HepG2 (cell line): ENCODE results near the gene CDCP1. TPM values are rescaled to one million over a fixed set of nuclear protein-coding genes. Genes with fewer than 3 reads are reported as not detected.

Experiments used
- ATAC-seq: fragments of 200-7000 bp; cut with Tn5 transposase; 3 replicates; pipeline ENCODE4 v1.9.1; 2020; ENCODE audit warnings: mild to moderate bottlenecking, moderate library complexity
- BruUV-seq: library from RNA; stranded (reverse); fragments of 400-500 nt; replicated peaks from 2 replicates; lab custom pipeline; 2021; lab: Mats Ljungman, UMichigan
- CTCF ChIA-PET: fragments of 300-600 bp; formaldehyde crosslinking; extraction: SDS; loops from one replicate; lab custom pipeline; 2021; ENCODE audit warnings: low total read pairs, inconsistent platforms, low intra/inter-chr PET ratio; lab: Yijun Ruan, JAX
- POLR2A ChIA-PET: fragments of 350-600 bp; sonication (Branson Sonifier 250); formaldehyde crosslinking; loops from one replicate; lab custom pipeline; 2020; ENCODE audit warnings: antibody characterized with exemption, inconsistent platforms; lab: Yijun Ruan, JAX
- DNase-seq: peaks from one replicate; pipeline ENCODE4 v3.0.0-alpha.2; 2015; ENCODE audit warnings: low spot score
- FAIRE-seq: peaks from 3 replicates; lab custom pipeline; 2011; peaks lifted over from hg19 to GRCh38; lab: Jason Lieb, UNC
- H2AFZ ChIP-seq: one replicate; pipeline ENCODE4 v1.6.1; 2011; ENCODE audit warnings: low read length, inconsistent platforms
- H3K27ac ChIP-seq: fragments of 300-600 bp; 3 replicates; pipeline ENCODE4 v1.8.0; 2011; ENCODE audit warnings: mixed run types, mild to moderate bottlenecking, mixed read lengths, low read length, inconsistent platforms; ENCODE audit not compliant: insufficient read depth; ENCODE audit errors: extremely low read length
- H3K27me3 ChIP-seq, 2 experiments: fragments of 200-600 bp in 1 of 2; 2 replicates in 1 of 2; 3 replicates in 1 of 2; pipeline versions ENCODE4 v1.6.0 to v1.8.0; 2011; ENCODE audit warnings: low read length in 2 of 2, mild to moderate bottlenecking in 2 of 2, moderate library complexity in 2 of 2, inconsistent platforms in 1 of 2; ENCODE audit not compliant: insufficient read depth in 2 of 2, control insufficient read depth in 1 of 2
- H3K36me3 ChIP-seq, 2 experiments: fragments of 200-600 bp in 1 of 2; replicated peaks in 1 of 2; 2 replicates in 1 of 2; 3 replicates in 1 of 2; pipeline versions ENCODE4 v1.5.1 to v1.8.0; 2011; ENCODE audit warnings: low read length in 2 of 2, inconsistent platforms in 1 of 2; ENCODE audit not compliant: insufficient read depth in 2 of 2, control insufficient read depth in 1 of 2
- H3K4me1 ChIP-seq: 2 replicates; pipeline ENCODE4 v1.5.1; 2012; ENCODE audit warnings: low read length, inconsistent platforms; ENCODE audit not compliant: insufficient read depth
- H3K4me2 ChIP-seq: 2 replicates; pipeline ENCODE4 v1.6.0; 2011; ENCODE audit warnings: low read depth, low read length, inconsistent platforms
- H3K4me3 ChIP-seq, 3 experiments: fragments of 200-600 bp in 1 of 3; sonication (generic), shearing (Covaris generic) in 1 of 3; replicated peaks in 1 of 3; 2 replicates each; pipeline ENCODE4 v1.5.1; 2011 to 2016; ENCODE audit warnings: low read length in 3 of 3, inconsistent platforms in 2 of 3, low read depth in 2 of 3, mild to moderate bottlenecking in 2 of 3, control low read depth in 1 of 3, mixed read lengths in 1 of 3; ENCODE audit not compliant: insufficient read depth in 1 of 3
- H3K79me2 ChIP-seq: one replicate; pipeline ENCODE4 v1.6.1; 2011; ENCODE audit warnings: low read length, inconsistent platforms; ENCODE audit not compliant: insufficient read depth
- H3K9ac ChIP-seq: 2 replicates; pipeline ENCODE4 v1.6.0; 2011; ENCODE audit warnings: mild to moderate bottlenecking, low read depth, low read length, inconsistent platforms; ENCODE audit not compliant: insufficient read depth
- H3K9me3 ChIP-seq: 2 replicates; pipeline ENCODE4 v1.5.1; 2012; ENCODE audit warnings: mild to moderate bottlenecking, low read length
- H4K20me1 ChIP-seq: 2 replicates; pipeline ENCODE4 v1.6.0; 2011; ENCODE audit warnings: inconsistent platforms, mild to moderate bottlenecking, low read length, moderate library complexity; ENCODE audit not compliant: insufficient read depth
- GLI4 ChIP-seq: sonication (generic); formaldehyde crosslinking; IDR thresholded peaks from 2 replicates; pipeline ENCODE4 v1.5.1; 2020; ENCODE audit warnings: missing genetic modification reagents, mild to moderate bottlenecking, moderate library complexity, borderline replicate concordance
- HOXA5 ChIP-seq: sonication (generic); formaldehyde crosslinking; IDR thresholded peaks from 2 replicates; pipeline ENCODE4 v1.4.0; 2020; ENCODE audit warnings: missing genetic modification reagents
- NBN ChIP-seq: fragments of 450-650 bp; conservative IDR thresholded peaks from 2 replicates; pipeline ENCODE4 v1.6.1; 2017
- NFIB ChIP-seq: sonication (generic); formaldehyde crosslinking; IDR thresholded peaks from 2 replicates; pipeline ENCODE4 v1.9.0; 2021; ENCODE audit warnings: missing genetic modification reagents, mild to moderate bottlenecking, borderline replicate concordance
- SPEN ChIP-seq: sonication (generic); formaldehyde crosslinking; IDR thresholded peaks from 2 replicates; pipeline ENCODE4 v1.5.1; 2020; ENCODE audit warnings: low read depth, mild to moderate bottlenecking, missing genetic modification reagents
- XRCC5 ChIP-seq: fragments of 200-400 bp; formaldehyde crosslinking; optimal IDR thresholded peaks from 2 replicates; pipeline ENCODE3; 2017; ENCODE audit warnings: mild to moderate bottlenecking, low read length
- ZBTB38 ChIP-seq: sonication (generic); formaldehyde crosslinking; IDR thresholded peaks from 2 replicates; pipeline ENCODE4 v1.5.1; 2020; ENCODE audit warnings: mild to moderate bottlenecking, missing genetic modification reagents
- ZNF274 ChIP-seq: sonication (generic); formaldehyde crosslinking; IDR thresholded peaks from 2 replicates; pipeline ENCODE4 v1.5.1; 2020; ENCODE audit warnings: mild to moderate bottlenecking, missing genetic modification reagents
- ZNF317 ChIP-seq: sonication (generic); formaldehyde crosslinking; IDR thresholded peaks from 2 replicates; pipeline ENCODE4 v1.5.0; 2020; ENCODE audit warnings: mild to moderate bottlenecking, missing genetic modification reagents
- ZNF343 ChIP-seq: sonication (generic); formaldehyde crosslinking; IDR thresholded peaks from 2 replicates; pipeline ENCODE4 v1.4.0; 2020; ENCODE audit warnings: mild to moderate bottlenecking, missing genetic modification reagents
- ZNF616 ChIP-seq: sonication (generic); formaldehyde crosslinking; IDR thresholded peaks from 2 replicates; pipeline ENCODE4 v1.5.0; 2020; ENCODE audit warnings: low read depth, mild to moderate bottlenecking, missing genetic modification reagents
- ZNF644 ChIP-seq: IDR thresholded peaks from 2 replicates; pipeline ENCODE4 v1.6.1; 2016; ENCODE audit warnings: low read depth
- WGBS: methylation state at CpG from one replicate; pipeline ENCODE4 v1.1.6; 2017; ENCODE audit warnings: low lambda C conversion rate; 5-methylcytosine and 5-hydroxymethylcytosine counted together
- in situ Hi-C: cut with HindIII; loops from 2 replicates; pipeline ENCODE4 v1.10.0; 2017; ENCODE audit warnings: low pct_unique_long_range_greater_than_20kb; ENCODE audit not compliant: extremely low pct_ligation_motif_present
- intact Hi-C: fragments of 100-400 bp; cut with micrococcal nuclease; formaldehyde crosslinking; loops from one replicate; pipeline ENCODE4 v1.10.0; 2022; ENCODE audit not compliant: unreplicated experiment
- polyA plus RNA-seq, 8 experiments: library from polyadenylated mRNA; depleted of rRNA in 3 of 8; stranded (reverse) in 7 of 8; unstranded in 1 of 8; fragments of >200 nt; fragmentation: Illumina TruSeq in 4 of 8; extraction: Trizol in 4 of 8; gene quantifications; 2 replicates each; pipeline versions ENCODE4 v1.2.1 to v1.2.3, GENCODE V29; 2011 to 2016; ENCODE audit warnings: low read depth in 4 of 8, missing spikeins in 1 of 8, mixed read lengths in 1 of 8; ENCODE audit not compliant: insufficient read depth in 1 of 8
- total RNA-seq, 5 experiments: library from RNA; depleted of rRNA; stranded (reverse); fragments of >200 nt; fragmentation: Illumina TruSeq; extraction: Trizol; gene quantifications; 2 replicates each; pipeline ENCODE4 v1.2.3, GENCODE V29; 2016; ENCODE audit warnings: low read depth in 1 of 5
- TF ChIP-seq, protein P1 (sequence below), 2 experiments: sonication (generic) in 1 of 2; formaldehyde crosslinking in 1 of 2; IDR thresholded peaks; 2 replicates each; pipeline versions ENCODE4 v1.6.1 to v1.9.0; 2014 to 2022; ENCODE audit warnings: antibody characterized with exemption in 1 of 2, borderline replicate concordance in 1 of 2, inconsistent platforms in 1 of 2, low read depth in 1 of 2, missing genetic modification reagents in 1 of 2
- TF ChIP-seq, protein P2 (sequence below): sonication (generic); formaldehyde crosslinking; IDR thresholded peaks from 2 replicates; pipeline ENCODE4 v1.9.0; 2021; ENCODE audit warnings: missing genetic modification reagents, borderline replicate concordance

CDCP1 gene
- total and polyA plus RNA-seq, 2 of the 13 experiments (the other 11 are each of a cell fraction or from before 2014, with no cell fraction given) = 0.11 to 0.18 TPM

DNA sequence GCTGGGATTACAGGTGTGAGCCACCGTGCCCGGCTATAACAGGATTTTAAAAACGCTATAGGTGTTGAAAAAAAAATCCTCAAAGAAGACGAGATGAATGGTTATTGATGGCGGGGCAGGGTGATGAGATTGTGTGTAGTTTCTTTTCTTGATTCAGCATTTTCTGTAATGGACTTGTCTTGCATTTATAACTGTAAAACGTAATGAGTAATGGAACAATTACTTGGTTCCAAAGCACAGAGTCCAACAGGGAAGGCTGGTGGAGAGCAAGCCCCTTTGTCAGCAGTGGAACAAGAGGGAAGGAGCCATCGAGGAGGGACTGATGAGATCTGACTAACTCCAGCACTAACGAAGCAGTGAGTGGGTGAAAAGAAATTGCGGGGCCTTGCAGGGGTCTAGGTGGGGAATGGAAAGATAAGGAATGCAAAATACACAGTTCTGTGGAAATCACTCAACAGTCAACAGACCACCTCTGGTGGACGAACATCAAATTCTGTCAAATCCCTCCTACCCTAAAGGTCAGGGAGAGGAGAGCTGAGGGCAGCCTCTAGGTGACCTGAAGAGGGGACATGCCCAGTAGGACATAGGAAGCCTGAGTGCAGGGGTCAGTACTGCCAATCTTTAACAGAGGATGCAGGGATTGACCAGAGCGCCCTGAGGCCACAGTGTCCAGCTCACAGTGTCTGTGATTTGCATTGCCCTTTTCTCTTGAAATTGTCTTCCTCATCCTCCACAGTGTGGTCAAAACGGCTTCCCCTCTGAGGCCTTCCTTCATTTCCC lies 23.1 kb upstream of the CDCP1 start:
- intact Hi-C loops (no loop called here), in situ Hi-C loops (no loop called here)
- no peaks in the 10 kb centered on the region for H3K9me3 ChIP-seq
- WGBS = 33% methylated on average over 12 of the region's 12 CpGs
- no peaks in the 10 kb centered on the region for H3K4me1 ChIP-seq
- ChIA-PET CTCF (no interaction called here), POLR2A (no interaction called here)
- TF ChIP-seq ZNF274 (CRISPR knock-in tag) (no peak), NBN (no peak), NFIB (no peak), HOXA5 (CRISPR knock-in tag) (no peak), ZNF317 (CRISPR knock-in tag) (no peak), SPEN (CRISPR knock-in tag) (no peak), ZBTB38 (CRISPR knock-in tag) (no peak), ZNF616 (CRISPR knock-in tag) (no peak), ZNF644 (CRISPR knock-in tag) (no peak), ZNF343 (no peak), GLI4 (CRISPR knock-in tag) (no peak), XRCC5 (no peak)
- TF ChIP-seq, protein P1, sequence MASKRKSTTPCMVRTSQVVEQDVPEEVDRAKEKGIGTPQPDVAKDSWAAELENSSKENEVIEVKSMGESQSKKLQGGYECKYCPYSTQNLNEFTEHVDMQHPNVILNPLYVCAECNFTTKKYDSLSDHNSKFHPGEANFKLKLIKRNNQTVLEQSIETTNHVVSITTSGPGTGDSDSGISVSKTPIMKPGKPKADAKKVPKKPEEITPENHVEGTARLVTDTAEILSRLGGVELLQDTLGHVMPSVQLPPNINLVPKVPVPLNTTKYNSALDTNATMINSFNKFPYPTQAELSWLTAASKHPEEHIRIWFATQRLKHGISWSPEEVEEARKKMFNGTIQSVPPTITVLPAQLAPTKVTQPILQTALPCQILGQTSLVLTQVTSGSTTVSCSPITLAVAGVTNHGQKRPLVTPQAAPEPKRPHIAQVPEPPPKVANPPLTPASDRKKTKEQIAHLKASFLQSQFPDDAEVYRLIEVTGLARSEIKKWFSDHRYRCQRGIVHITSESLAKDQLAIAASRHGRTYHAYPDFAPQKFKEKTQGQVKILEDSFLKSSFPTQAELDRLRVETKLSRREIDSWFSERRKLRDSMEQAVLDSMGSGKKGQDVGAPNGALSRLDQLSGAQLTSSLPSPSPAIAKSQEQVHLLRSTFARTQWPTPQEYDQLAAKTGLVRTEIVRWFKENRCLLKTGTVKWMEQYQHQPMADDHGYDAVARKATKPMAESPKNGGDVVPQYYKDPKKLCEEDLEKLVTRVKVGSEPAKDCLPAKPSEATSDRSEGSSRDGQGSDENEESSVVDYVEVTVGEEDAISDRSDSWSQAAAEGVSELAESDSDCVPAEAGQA (IDR thresholded peaks at IDR 0.05; ENCODE audit: low read depth) = no peak
- TF ChIP-seq, protein P1 (CRISPR knock-in tag; IDR thresholded peaks at IDR 0.05; ENCODE audit: borderline replicate concordance) = no peak
- TF ChIP-seq, protein P2, sequence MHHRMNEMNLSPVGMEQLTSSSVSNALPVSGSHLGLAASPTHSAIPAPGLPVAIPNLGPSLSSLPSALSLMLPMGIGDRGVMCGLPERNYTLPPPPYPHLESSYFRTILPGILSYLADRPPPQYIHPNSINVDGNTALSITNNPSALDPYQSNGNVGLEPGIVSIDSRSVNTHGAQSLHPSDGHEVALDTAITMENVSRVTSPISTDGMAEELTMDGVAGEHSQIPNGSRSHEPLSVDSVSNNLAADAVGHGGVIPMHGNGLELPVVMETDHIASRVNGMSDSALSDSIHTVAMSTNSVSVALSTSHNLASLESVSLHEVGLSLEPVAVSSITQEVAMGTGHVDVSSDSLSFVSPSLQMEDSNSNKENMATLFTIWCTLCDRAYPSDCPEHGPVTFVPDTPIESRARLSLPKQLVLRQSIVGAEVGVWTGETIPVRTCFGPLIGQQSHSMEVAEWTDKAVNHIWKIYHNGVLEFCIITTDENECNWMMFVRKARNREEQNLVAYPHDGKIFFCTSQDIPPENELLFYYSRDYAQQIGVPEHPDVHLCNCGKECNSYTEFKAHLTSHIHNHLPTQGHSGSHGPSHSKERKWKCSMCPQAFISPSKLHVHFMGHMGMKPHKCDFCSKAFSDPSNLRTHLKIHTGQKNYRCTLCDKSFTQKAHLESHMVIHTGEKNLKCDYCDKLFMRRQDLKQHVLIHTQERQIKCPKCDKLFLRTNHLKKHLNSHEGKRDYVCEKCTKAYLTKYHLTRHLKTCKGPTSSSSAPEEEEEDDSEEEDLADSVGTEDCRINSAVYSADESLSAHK = no peak
- H3K4me3 ChIP-seq = no peak overlapping the region
- H3K36me3 ChIP-seq = no peaks in the 10 kb centered on the region
- H3K27me3 ChIP-seq = peaks cover 0 to 5% of the 10 kb centered on the region in 2 experiments; a peak in 1 of 5 replicates
- ATAC-seq = no peak; the same call in 2 of the 3 replicates
- DNase-seq = no peak
- no peak for FAIRE-seq
- no peaks in the 10 kb centered on the region for H4K20me1 ChIP-seq
- no TSS peak for BruUV-seq
- H3K9ac ChIP-seq = no peak overlapping the region
- no peak overlapping the region for H2AFZ ChIP-seq
- H3K79me2 ChIP-seq = no peaks in the 10 kb centered on the region
- no peak overlapping the region for H3K4me2 ChIP-seq
- no peak overlapping the region for H3K27ac ChIP-seq
